H1 (cell line): ENCODE data around the gene CLASP2. TPM values are rescaled to one million over a fixed set of nuclear protein-coding genes. Genes with fewer than 3 reads are reported as not detected.

Experiments
- CTCF ChIA-PET: fragments of 300-600 bp; sonication (Branson Sonifier 250); formaldehyde crosslinking; loops from one replicate; lab custom pipeline; 2021; ENCODE audit not compliant: partially characterized antibody; lab: Charles Lee
- POLR2A ChIA-PET: fragments of 300-600 bp; sonication (Branson Sonifier 250); formaldehyde crosslinking; loops from one replicate; lab custom pipeline; 2021; ENCODE audit warnings: inconsistent platforms; ENCODE audit not compliant: partially characterized antibody; lab: Charles Lee
- DNase-seq, 2 experiments: peaks; one replicate each; pipeline versions ENCODE4 v3.0.0 to v3.0.0-alpha.2; 2010 to 2022; ENCODE audit warnings: low spot score in 2 of 2, low read depth in 1 of 2, mixed read lengths in 1 of 2
- FAIRE-seq: peaks from 2 replicates; lab custom pipeline; 2011; peaks lifted over from hg19 to GRCh38; lab: Jason Lieb, UNC
- H2AFZ ChIP-seq: 2 replicates; pipeline ENCODE4 v1.8.1; 2012; ENCODE audit warnings: low read length, inconsistent platforms
- H2AK5ac ChIP-seq: 2 replicates; pipeline ENCODE4 v1.6.1; 2013; ENCODE audit warnings: low read depth, low read length
- H2BK120ac ChIP-seq: replicated peaks from 2 replicates; pipeline ENCODE3; 2013; ENCODE audit warnings: low read depth, low read length, inconsistent platforms
- H2BK12ac ChIP-seq: 2 replicates; pipeline ENCODE4 v1.6.1; 2013; ENCODE audit warnings: low read depth, low read length
- H2BK15ac ChIP-seq: 2 replicates; pipeline ENCODE4 v1.6.1; 2013; ENCODE audit warnings: low read length
- H2BK20ac ChIP-seq: 2 replicates; pipeline ENCODE4 v1.6.1; 2013; ENCODE audit warnings: low read length
- H2BK5ac ChIP-seq: 2 replicates; pipeline ENCODE4 v1.6.1; 2013; ENCODE audit warnings: low read depth, low read length
- H3K14ac ChIP-seq: 2 replicates; pipeline ENCODE4 v1.6.1; 2013; ENCODE audit warnings: inconsistent platforms; ENCODE audit not compliant: insufficient read length
- H3K18ac ChIP-seq: 2 replicates; pipeline ENCODE4 v1.6.1; 2013; ENCODE audit warnings: low read length; ENCODE audit errors: extremely low read depth
- H3K23ac ChIP-seq: 2 replicates; pipeline ENCODE4 v1.6.1; 2013; ENCODE audit warnings: inconsistent platforms; ENCODE audit not compliant: insufficient read length
- H3K23me2 ChIP-seq: 2 replicates; pipeline ENCODE4 v1.6.1; 2013; ENCODE audit warnings: low read depth, low read length
- H3K27ac ChIP-seq: 2 replicates; pipeline ENCODE4 v1.6.1; 2011; ENCODE audit warnings: low read depth, low read length, inconsistent platforms
- H3K27me3 ChIP-seq, 4 experiments: replicated peaks in 1 of 4; 1 replicate in 1 of 4; 2 replicates in 3 of 4; pipeline versions ENCODE4 v1.6.1 to v1.8.1; 2011 to 2013; ENCODE audit warnings: low read length in 3 of 4, mild to moderate bottlenecking in 3 of 4, inconsistent platforms in 2 of 4, mixed read lengths in 2 of 4, moderate library complexity in 1 of 4; ENCODE audit not compliant: control insufficient read depth in 3 of 4, insufficient read depth in 3 of 4; ENCODE audit errors: extremely low read depth in 1 of 4
- H3K36me3 ChIP-seq, 4 experiments: 2 replicates each; pipeline versions ENCODE4 v1.6.1 to v1.8.1; 2011 to 2013; ENCODE audit warnings: mild to moderate bottlenecking in 4 of 4, low read length in 3 of 4, moderate library complexity in 2 of 4, control low read depth in 1 of 4, inconsistent platforms in 1 of 4; ENCODE audit not compliant: insufficient read depth in 4 of 4, control insufficient read depth in 2 of 4
- H3K4ac ChIP-seq: replicated peaks from 2 replicates; pipeline ENCODE3; 2013; ENCODE audit warnings: low read length, low read depth, mixed read lengths, inconsistent platforms; ENCODE audit not compliant: insufficient read length
- H3K4me1 ChIP-seq, 4 experiments: replicated peaks in 1 of 4; 1 replicate in 1 of 4; 2 replicates in 3 of 4; pipeline versions ENCODE4 v1.6.1 to v1.8.1; 2011 to 2013; ENCODE audit warnings: low read length in 3 of 4, inconsistent platforms in 2 of 4, mixed read lengths in 1 of 4; ENCODE audit not compliant: insufficient read depth in 4 of 4, control insufficient read depth in 3 of 4
- H3K4me2 ChIP-seq, 2 experiments: 2 replicates each; pipeline versions ENCODE4 v1.6.1 to v1.8.1; 2011 to 2013; ENCODE audit warnings: low read depth in 2 of 2, low read length in 2 of 2, control low read depth in 1 of 2, inconsistent platforms in 1 of 2, mild to moderate bottlenecking in 1 of 2; ENCODE audit not compliant: insufficient read depth in 1 of 2
- H3K4me3 ChIP-seq, 4 experiments: fragments of 200-600, 300-600 bp in 1 of 4; sonication (generic), shearing (Covaris generic), sonication (Bioruptor Twin) in 1 of 4; 2 replicates each; pipeline versions ENCODE4 v1.5.1 to v1.8.1; 2011 to 2016; ENCODE audit warnings: low read length in 4 of 4, low read depth in 3 of 4, control low read depth in 2 of 4, inconsistent platforms in 2 of 4, mild to moderate bottlenecking in 2 of 4, mixed read lengths in 1 of 4, moderate library complexity in 1 of 4; ENCODE audit not compliant: insufficient read depth in 2 of 4; ENCODE audit errors: extremely low read depth in 1 of 4
- H3K56ac ChIP-seq: replicated peaks from 2 replicates; pipeline ENCODE3; 2013; ENCODE audit warnings: low read depth, mild to moderate bottlenecking, mixed read lengths, low read length, inconsistent platforms; ENCODE audit not compliant: insufficient read length
- H3K79me1 ChIP-seq: 2 replicates; pipeline ENCODE4 v1.6.1; 2013; ENCODE audit warnings: low read depth, low read length, control low read depth
- H3K79me2 ChIP-seq, 2 experiments: 2 replicates each; pipeline versions ENCODE4 v1.6.1 to v1.8.1; 2012 to 2013; ENCODE audit warnings: low read length in 2 of 2, mild to moderate bottlenecking in 2 of 2, inconsistent platforms in 1 of 2; ENCODE audit not compliant: insufficient read depth in 2 of 2, control insufficient read depth in 1 of 2
- H3K9ac ChIP-seq, 4 experiments: replicated peaks in 1 of 4; 1 replicate in 1 of 4; 2 replicates in 3 of 4; pipeline versions ENCODE4 v1.6.1 to v1.8.1; 2011 to 2013; ENCODE audit warnings: low read depth in 3 of 4, low read length in 3 of 4, control low read depth in 2 of 4, mild to moderate bottlenecking in 2 of 4, moderate library complexity in 2 of 4, inconsistent platforms in 1 of 4; ENCODE audit errors: extremely low read depth in 1 of 4
- H3K9me3 ChIP-seq, 2 experiments: 2 replicates each; pipeline versions ENCODE4 v1.6.1 to v1.8.1; 2012 to 2013; ENCODE audit warnings: mild to moderate bottlenecking in 2 of 2, moderate library complexity in 2 of 2, control low read depth in 1 of 2, inconsistent platforms in 1 of 2, low read depth in 1 of 2, low read length in 1 of 2, mixed read lengths in 1 of 2; ENCODE audit not compliant: insufficient read depth in 2 of 2
- H4K20me1 ChIP-seq, 2 experiments: replicated peaks in 1 of 2; 2 replicates each; pipeline versions ENCODE3 to v1.8.1; 2011 to 2013; ENCODE audit warnings: inconsistent platforms in 2 of 2, low read length in 2 of 2, mild to moderate bottlenecking in 1 of 2; ENCODE audit not compliant: insufficient read depth in 2 of 2, control insufficient read depth in 1 of 2
- H4K5ac ChIP-seq: 2 replicates; pipeline ENCODE4 v1.6.1; 2013; ENCODE audit warnings: low read length, low read depth, mixed read lengths, inconsistent platforms; ENCODE audit not compliant: insufficient read length
- H4K8ac ChIP-seq: 2 replicates; pipeline ENCODE4 v1.8.0; 2013; ENCODE audit warnings: mild to moderate bottlenecking, moderate library complexity, low read length, inconsistent platforms; ENCODE audit not compliant: insufficient read depth; ENCODE audit errors: extremely low read depth
- H4K91ac ChIP-seq: replicated peaks from 2 replicates; pipeline ENCODE3; 2013; ENCODE audit warnings: low read length, mixed read lengths, inconsistent platforms; ENCODE audit not compliant: insufficient read length
- WGBS, 2 experiments: shearing (Covaris generic) in 1 of 2; methylation state at CpG; one replicate each; pipeline versions ENCODE4 v1.1.6 to v1.1.7; 2013 to 2015; ENCODE audit warnings: low lambda C conversion rate in 2 of 2, mixed read lengths in 2 of 2, inconsistent platforms in 1 of 2, low coverage in 1 of 2, missing lambda C conversion rate in 1 of 2; ENCODE audit not compliant: insufficient replicate concordance in 2 of 2, insufficient coverage in 1 of 2, insufficient read length in 1 of 2; ENCODE audit errors: extremely low coverage in 1 of 2, missing lambda C conversion rate in 1 of 2; 5-methylcytosine and 5-hydroxymethylcytosine counted together
- polyA plus RNA-seq, 7 experiments: library from polyadenylated mRNA; depleted of rRNA in 3 of 7; stranded (reverse) in 5 of 7; unstranded in 2 of 7; fragments of >200 nt in 5 of 7; fragments of 200-250 nt in 2 of 7; gene quantifications; 1 replicate in 5 of 7; 2 replicates in 1 of 7; 4 replicates in 1 of 7; pipeline versions ENCODE4 v1.2.1 to v1.2.3, GENCODE V29; 2011 to 2013; ENCODE audit warnings: missing spikeins in 2 of 7, mixed read lengths in 2 of 7
- total RNA-seq: library from RNA; stranded (reverse); fragmentation: NEBNext Ultra II Directional; extraction: Animal tissue kit (Norgen Biotek cat#: 25700); gene quantifications from 2 replicates; pipeline ENCODE4 v1.2.1, GENCODE V29; 2021

Gene CLASP2
- total and polyA plus RNA-seq, 2 of the 8 experiments (the other 6 are each of a cell fraction or from before 2014, with no cell fraction given) = 21.7 to 58.0 TPM

GRCh38 chr3:33724256-33724655 is 6.2 kb upstream of the CLASP2 start:
- CTCF ChIA-PET = interaction anchor here (1.0 kb wide), 1 partner anchor 35 kb away, joined by 3 read pairs; no protein-coding TSS in a partner anchor

More at GRCh38 chr3:33724256-33724655, 6.2 kb upstream of the CLASP2 start:
- H2BK120ac ChIP-seq = no peak overlapping the region
- H3K27ac ChIP-seq = no peak overlapping the region
- no peak overlapping the region for H2BK12ac ChIP-seq
- no peak overlapping the region for H3K9ac ChIP-seq
- no peak overlapping the region for H4K8ac ChIP-seq
- H3K4me3 ChIP-seq = no peak overlapping the region
- POLR2A ChIA-PET = no interaction called here
- no peak overlapping the region for H2BK20ac ChIP-seq
- no peak for FAIRE-seq
- no peaks in the 10 kb centered on the region for H3K79me1 ChIP-seq
- no peak overlapping the region for H4K91ac ChIP-seq
- H2AFZ ChIP-seq = no peak overlapping the region
- H2BK15ac ChIP-seq = no peak overlapping the region
- WGBS, 2 experiments = 90% methylated on average over 2 of the region's 2 CpGs; no CpG with 5 or more reads in 1 of the 2 experiments
- no peaks in the 10 kb centered on the region for H3K4me1 ChIP-seq
- H3K27me3 ChIP-seq = peaks cover 0 to 1% (median 0%) of the 10 kb centered on the region in 4 experiments; a peak in 1 of 7 replicates
- no peak overlapping the region for H3K4me2 ChIP-seq
- H2BK5ac ChIP-seq = no peak overlapping the region
- H3K79me2 ChIP-seq = no peaks in the 10 kb centered on the region
- H3K56ac ChIP-seq = no peak overlapping the region
- H3K36me3 ChIP-seq = no peaks in the 10 kb centered on the region
- no peak overlapping the region for H3K18ac ChIP-seq
- H4K20me1 ChIP-seq = no peaks in the 10 kb centered on the region
- DNase-seq = no peak
- no peak overlapping the region for H2AK5ac ChIP-seq
- H3K4ac ChIP-seq = no peak overlapping the region
- H3K9me3 ChIP-seq = no peaks in the 10 kb centered on the region
- no peaks in the 10 kb centered on the region for H3K23me2 ChIP-seq
- H3K14ac ChIP-seq = no peak overlapping the region
- no peak overlapping the region for H4K5ac ChIP-seq
- no peak overlapping the region for H3K23ac ChIP-seq
